Measurements from ENCODE around the gene FAT2. TPM values are rescaled to one million over a fixed set of nuclear protein-coding genes. Genes with fewer than 3 reads are reported as not detected.

Gene FAT2
- total RNA-seq, 2 experiments from 2014 or later: not detected

GRCh38 chr5:151568036-151568435 lies 23.1 kb downstream of the FAT2 start:
- no peak for ATAC-seq
- POLR2A ChIA-PET: no interaction called here

GRCh38 chr5:151565971-151566370 lies 25.2 kb downstream of the FAT2 start:
- no peak for DNase-seq
- H3K27ac Mint-ChIP-seq: no peak overlapping the region
- no peaks in the 10 kb centered on the region for H3K27me3 Mint-ChIP-seq
- ChIA-PET POLR2A (no interaction called here), CTCF (no interaction called here)
- intact Hi-C loops (cut with DNase I, micrococcal nuclease): loop anchor here in 1 of 2 experiments (5.0 kb wide), 1 partner anchor 46 kb away; no protein-coding TSS in a partner anchor
- no peak overlapping the region for H3K4me3 Mint-ChIP-seq
- no peak for ATAC-seq
- H3K9me3 Mint-ChIP-seq (ENCODE audit: low read depth): peaks cover 3% of the 10 kb centered on the region
- H3K4me1 Mint-ChIP-seq: peaks cover 9% of the 10 kb centered on the region
- no peaks in the 10 kb centered on the region for H3K36me3 Mint-ChIP-seq (ENCODE audit: low read depth)

More at GRCh38 chr5:151568036-151568435, 23.1 kb downstream of the FAT2 start:
- Mint-ChIP-seq H3K4me1 (peaks cover 9% of the 10 kb centered on the region), H3K27ac (no peak overlapping the region), H3K9me3 (ENCODE audit: low read depth) (peaks cover 3% of the 10 kb centered on the region), H3K4me3 (no peak overlapping the region), H3K27me3 (no peaks in the 10 kb centered on the region), H3K36me3 (ENCODE audit: low read depth) (no peaks in the 10 kb centered on the region)
- CTCF ChIA-PET: interaction anchor here (1.3 kb wide), 1 partner anchor 105 kb away, joined by 3 read pairs; no protein-coding TSS in a partner anchor
- intact Hi-C loops (cut with DNase I, micrococcal nuclease): loop anchor here in 1 of 2 experiments (5.0 kb wide), 1 partner anchor 44 kb away; no protein-coding TSS in a partner anchor
- no peak for DNase-seq

GRCh38 chr5:151562019-151562707 lies 29.0 kb downstream of the FAT2 start:
- no peak overlapping the region for H3K4me3 Mint-ChIP-seq
- ChIA-PET POLR2A (no interaction called here), CTCF (interaction anchor here (1.5 kb wide), 1 partner anchor 39 kb away, joined by 3 read pairs; no protein-coding TSS in a partner anchor)
- no peaks in the 10 kb centered on the region for H3K27me3 Mint-ChIP-seq
- no peaks in the 10 kb centered on the region for H3K36me3 Mint-ChIP-seq (ENCODE audit: low read depth)
- intact Hi-C loops (cut with DNase I, micrococcal nuclease): no loop called here
- no peak overlapping the region for H3K27ac Mint-ChIP-seq
- no peak for ATAC-seq
- H3K4me1 Mint-ChIP-seq: no peaks in the 10 kb centered on the region
- no peaks in the 10 kb centered on the region for H3K9me3 Mint-ChIP-seq (ENCODE audit: low read depth)
- no peak for DNase-seq

- POLR2A ChIA-PET: no interaction called here
- DNase-seq (no peak), ATAC-seq (no peak)
- intact Hi-C loops (cut with DNase I, micrococcal nuclease): no loop called here
- no peaks in the 10 kb centered on the region for H3K4me1 Mint-ChIP-seq
- no peak overlapping the region for H3K4me3 Mint-ChIP-seq
- no peaks in the 10 kb centered on the region for H3K27me3 Mint-ChIP-seq
- H3K36me3 Mint-ChIP-seq (ENCODE audit: low read depth): no peaks in the 10 kb centered on the region
- H3K27ac Mint-ChIP-seq: no peak overlapping the region
- CTCF ChIA-PET: interaction anchor here (0.6 to 1.2 kb wide), 2 partner anchors 17 to 44 kb away, joined by 3 read pairs; no protein-coding TSS in a partner anchor
- no peaks in the 10 kb centered on the region for H3K9me3 Mint-ChIP-seq (ENCODE audit: low read depth)
Observed at GRCh38 chr5:151557951-151558350, 33.2 kb downstream of the FAT2 start.

- Mint-ChIP-seq H3K36me3 (ENCODE audit: low read depth) (no peaks in the 10 kb centered on the region), H3K4me3 (no peak overlapping the region), H3K9me3 (ENCODE audit: low read depth) (no peaks in the 10 kb centered on the region), H3K27me3 (no peaks in the 10 kb centered on the region), H3K27ac (no peak overlapping the region), H3K4me1 (no peaks in the 10 kb centered on the region)
- no peak for ATAC-seq
- POLR2A ChIA-PET: no interaction called here
- no peak for DNase-seq
- CTCF ChIA-PET: interaction anchor here (1.2 kb wide), 1 partner anchor 18 kb away, joined by 3 read pairs; no protein-coding TSS in a partner anchor
- intact Hi-C loops (cut with DNase I, micrococcal nuclease): no loop called here
Observed at GRCh38 chr5:151557466-151557865, 33.7 kb downstream of the FAT2 start.

GRCh38 chr5:151556806-151557205 lies 34.3 kb downstream of the FAT2 start:
- no peak for ATAC-seq
- no peaks in the 10 kb centered on the region for H3K4me1 Mint-ChIP-seq
- no peaks in the 10 kb centered on the region for H3K9me3 Mint-ChIP-seq (ENCODE audit: low read depth)
- H3K4me3 Mint-ChIP-seq: no peak overlapping the region
- intact Hi-C loops (cut with DNase I, micrococcal nuclease): no loop called here
- no peak overlapping the region for H3K27ac Mint-ChIP-seq
- CTCF ChIA-PET: interaction anchor here (0.6 to 1.2 kb wide), 3 partner anchors 12 to 767 kb away, joined by 3 read pairs; no protein-coding TSS in a partner anchor
- POLR2A ChIA-PET: no interaction called here
- no peak for DNase-seq
- H3K27me3 Mint-ChIP-seq: no peaks in the 10 kb centered on the region
- no peaks in the 10 kb centered on the region for H3K36me3 Mint-ChIP-seq (ENCODE audit: low read depth)

GRCh38 chr5:151555760-151556576 lies 35.2 kb downstream of the FAT2 start:
- intact Hi-C loops (cut with DNase I, micrococcal nuclease): no loop called here
- CTCF ChIA-PET: interaction anchor here (0.6 kb wide), 1 partner anchor 766 kb away, joined by 3 read pairs; no protein-coding TSS in a partner anchor
- ATAC-seq (no peak), DNase-seq (no peak)
- H3K4me1 Mint-ChIP-seq: no peaks in the 10 kb centered on the region
- no peak overlapping the region for H3K4me3 Mint-ChIP-seq
- H3K27me3 Mint-ChIP-seq: no peaks in the 10 kb centered on the region
- H3K27ac Mint-ChIP-seq: no peak overlapping the region
- no peaks in the 10 kb centered on the region for H3K9me3 Mint-ChIP-seq (ENCODE audit: low read depth)
- H3K36me3 Mint-ChIP-seq (ENCODE audit: low read depth): no peaks in the 10 kb centered on the region
- POLR2A ChIA-PET: no interaction called here

GRCh38 chr5:151553695-151554094 lies 37.4 kb downstream of the FAT2 start:
- DNase-seq: no peak

GRCh38 chr5:151553130-151553670 lies 37.9 kb downstream of the FAT2 start:
- ChIA-PET CTCF (no interaction called here), POLR2A (no interaction called here)
- no peaks in the 10 kb centered on the region for H3K4me1 Mint-ChIP-seq
- no peak overlapping the region for H3K27ac Mint-ChIP-seq
- intact Hi-C loops (cut with DNase I, micrococcal nuclease): no loop called here
- DNase-seq (no peak), ATAC-seq (no peak)
- no peaks in the 10 kb centered on the region for H3K9me3 Mint-ChIP-seq (ENCODE audit: low read depth)
- no peak overlapping the region for H3K4me3 Mint-ChIP-seq
- H3K36me3 Mint-ChIP-seq (ENCODE audit: low read depth): no peaks in the 10 kb centered on the region
- H3K27me3 Mint-ChIP-seq: no peaks in the 10 kb centered on the region

More at GRCh38 chr5:151553695-151554094, 37.4 kb downstream of the FAT2 start:
- Mint-ChIP-seq H3K36me3 (ENCODE audit: low read depth) (no peaks in the 10 kb centered on the region), H3K27me3 (no peaks in the 10 kb centered on the region), H3K9me3 (ENCODE audit: low read depth) (no peaks in the 10 kb centered on the region), H3K4me1 (no peaks in the 10 kb centered on the region), H3K4me3 (no peak overlapping the region), H3K27ac (no peak overlapping the region)
- POLR2A ChIA-PET: no interaction called here
- CTCF ChIA-PET: interaction anchor here (1.0 kb wide), 1 partner anchor 8 kb away, joined by 3 read pairs; no protein-coding TSS in a partner anchor
- intact Hi-C loops (cut with DNase I, micrococcal nuclease): no loop called here
- ATAC-seq: no peak

- intact Hi-C loops (cut with DNase I, micrococcal nuclease): no loop called here
- Mint-ChIP-seq H3K4me1 (no peaks in the 10 kb centered on the region), H3K27me3 (no peaks in the 10 kb centered on the region), H3K27ac (no peak overlapping the region), H3K36me3 (ENCODE audit: low read depth) (no peaks in the 10 kb centered on the region), H3K9me3 (ENCODE audit: low read depth) (no peaks in the 10 kb centered on the region), H3K4me3 (no peak overlapping the region)
- DNase-seq: no peak
- CTCF ChIA-PET: no interaction called here
- POLR2A ChIA-PET: no interaction called here
- no peak for ATAC-seq
Observed at GRCh38 chr5:151551985-151552384, 39.1 kb downstream of the FAT2 start.

- no peak overlapping the region for H3K27ac Mint-ChIP-seq
- H3K4me1 Mint-ChIP-seq: no peaks in the 10 kb centered on the region
- H3K36me3 Mint-ChIP-seq (ENCODE audit: low read depth): no peaks in the 10 kb centered on the region
- POLR2A ChIA-PET: no interaction called here
- intact Hi-C loops (cut with DNase I, micrococcal nuclease): no loop called here
- no peaks in the 10 kb centered on the region for H3K9me3 Mint-ChIP-seq (ENCODE audit: low read depth)
- DNase-seq: no peak
- H3K4me3 Mint-ChIP-seq: no peak overlapping the region
- no peak for ATAC-seq
- CTCF ChIA-PET: no interaction called here
- no peaks in the 10 kb centered on the region for H3K27me3 Mint-ChIP-seq
Observed at GRCh38 chr5:151550146-151550545, 41.0 kb downstream of the FAT2 start.
